ACHN (cell line): ENCODE measurements around the gene ZNF442.
"Not testable (repeated sequence)": the region's sequence is repeated elsewhere in the genome, so short reads cannot be mapped to it uniquely, and the experiment has no call there.

Source experiments
- DNase-seq: peaks from one replicate; pipeline ENCODE4 v3.0.0-alpha.2; 2015
- in situ Hi-C: cut with HindIII; loops from 2 replicates; pipeline ENCODE4 v1.10.0; 2017; ENCODE audit warnings: low sequenced_read_pairs, low pct_ligation_motif_present, low pct_unique_long_range_greater_than_20kb

ZNF442 gene

DNA sequence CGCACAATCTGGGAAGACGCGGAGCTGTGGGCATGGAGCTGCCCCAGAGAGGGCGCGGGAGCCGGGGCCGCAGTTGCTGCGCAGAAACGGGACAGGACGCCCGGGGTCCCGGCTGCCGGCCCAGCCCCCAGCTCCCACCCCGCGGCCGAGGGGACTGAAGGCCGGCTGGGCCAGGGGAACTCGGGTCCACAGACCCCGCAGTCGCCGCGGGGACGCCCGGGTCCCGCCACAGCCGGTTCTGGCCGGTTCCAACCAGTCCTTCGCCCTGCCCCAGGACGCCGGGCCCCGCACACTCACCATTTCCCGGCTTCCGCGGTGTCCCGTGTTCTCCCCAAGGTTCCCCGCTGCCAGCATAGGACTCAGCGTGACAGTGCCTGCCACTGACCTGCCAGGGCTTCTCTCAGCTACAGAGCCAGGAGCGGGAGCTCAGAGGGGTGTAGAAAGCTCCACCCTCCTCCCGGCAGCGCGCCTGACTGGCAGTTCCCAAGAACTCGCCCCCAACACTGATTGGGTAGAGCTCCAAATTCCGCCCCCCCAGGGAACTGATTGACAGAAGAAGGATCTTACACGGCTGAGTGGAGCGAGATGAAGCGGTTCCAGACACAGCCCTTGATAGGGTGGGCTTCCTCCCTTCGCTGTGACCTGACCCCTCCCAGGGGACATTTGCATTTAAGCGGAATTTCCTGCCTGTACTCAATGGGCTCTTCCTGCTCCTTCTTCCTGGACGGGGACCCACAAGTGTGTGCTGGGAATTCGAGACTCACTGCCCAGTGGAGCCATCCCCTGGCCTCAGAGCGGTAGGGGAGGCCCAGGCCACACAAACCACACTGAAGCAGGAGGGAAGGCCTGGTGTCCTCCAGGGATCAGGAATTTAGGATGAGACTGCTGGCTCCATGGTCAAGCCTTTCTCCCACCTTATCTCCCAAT is at the start of gene ZNF442:
Gene ZNF442 (minus strand): TSS at position 448 of the 927 bp plus-strand sequence. CDS start 2,052 bp downstream, outside the sequence.
- DNase-seq, result no peak
- in situ Hi-C loops, result no loop called here

DNA sequence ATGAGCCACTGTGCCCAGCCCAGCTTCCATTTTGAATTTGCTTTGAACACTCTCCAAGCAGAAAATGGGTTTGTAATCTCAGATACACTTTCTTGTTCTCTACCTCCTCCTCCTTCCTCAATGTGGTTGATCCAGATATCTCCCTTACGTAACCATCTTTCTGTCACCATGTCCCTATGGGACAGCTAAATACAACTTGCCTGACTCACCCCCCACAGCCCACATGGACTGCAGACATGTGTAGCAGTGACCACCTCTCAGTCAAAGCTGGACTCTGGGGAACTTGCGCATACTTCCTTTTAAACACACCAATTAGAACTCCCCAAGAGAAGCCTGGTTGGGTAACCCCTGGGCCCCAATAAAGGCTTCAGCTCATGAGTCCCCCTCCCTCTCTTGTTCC is 46.4 kb upstream of the ZNF442 start:
- in situ Hi-C loops, result no loop called here
- no peak for DNase-seq

DNA sequence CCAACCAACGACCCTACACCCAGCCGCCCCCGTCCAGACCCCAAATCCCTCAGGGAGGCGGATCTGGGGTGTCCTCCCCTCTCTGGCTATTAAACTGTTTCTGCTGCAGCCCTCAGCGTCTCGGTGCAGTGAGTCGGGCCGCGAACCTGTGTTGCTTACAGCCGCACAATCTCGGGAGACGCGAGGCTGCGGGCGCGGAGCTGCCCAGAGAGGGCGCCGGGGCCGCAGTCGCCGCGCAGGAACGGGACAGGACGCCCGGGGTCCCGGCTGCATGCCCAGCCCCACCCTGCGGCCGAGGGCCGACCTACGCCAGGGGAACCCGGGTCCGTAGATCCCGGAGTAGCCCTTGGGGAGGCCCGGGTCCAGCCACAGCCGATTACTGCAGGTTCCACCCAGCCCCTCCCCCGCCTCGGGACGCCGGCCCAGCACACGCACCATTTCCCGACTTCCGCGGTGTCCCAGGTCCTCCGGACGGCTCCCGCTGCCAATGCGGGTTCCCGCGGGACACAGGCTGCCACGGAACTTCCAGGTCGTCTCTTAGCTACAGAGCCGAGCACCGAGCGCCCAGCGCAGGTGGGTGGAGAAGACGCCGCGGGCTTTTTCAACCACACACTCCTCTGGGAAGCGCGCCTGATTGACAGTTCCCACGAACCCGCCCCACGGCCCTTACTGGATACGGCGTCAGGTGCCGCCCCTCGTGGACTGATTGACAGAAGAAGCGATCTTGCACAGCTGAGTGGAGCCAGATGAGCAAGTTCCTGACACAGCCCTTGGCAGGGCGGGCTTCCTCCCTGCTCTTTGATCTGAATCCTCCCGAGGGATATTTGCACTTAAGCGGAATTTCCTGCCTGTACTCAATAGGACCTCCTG is 35.4 kb upstream of the ZNF442 start, which contains the start of gene ZNF799:
Gene ZNF799 (minus strand): TSS at position 639 of the 870 bp plus-strand sequence. CDS start 201 bp downstream, at position 438.
- peak; percentile 93 for DNase-seq
- in situ Hi-C loops, result no loop called here

DNA sequence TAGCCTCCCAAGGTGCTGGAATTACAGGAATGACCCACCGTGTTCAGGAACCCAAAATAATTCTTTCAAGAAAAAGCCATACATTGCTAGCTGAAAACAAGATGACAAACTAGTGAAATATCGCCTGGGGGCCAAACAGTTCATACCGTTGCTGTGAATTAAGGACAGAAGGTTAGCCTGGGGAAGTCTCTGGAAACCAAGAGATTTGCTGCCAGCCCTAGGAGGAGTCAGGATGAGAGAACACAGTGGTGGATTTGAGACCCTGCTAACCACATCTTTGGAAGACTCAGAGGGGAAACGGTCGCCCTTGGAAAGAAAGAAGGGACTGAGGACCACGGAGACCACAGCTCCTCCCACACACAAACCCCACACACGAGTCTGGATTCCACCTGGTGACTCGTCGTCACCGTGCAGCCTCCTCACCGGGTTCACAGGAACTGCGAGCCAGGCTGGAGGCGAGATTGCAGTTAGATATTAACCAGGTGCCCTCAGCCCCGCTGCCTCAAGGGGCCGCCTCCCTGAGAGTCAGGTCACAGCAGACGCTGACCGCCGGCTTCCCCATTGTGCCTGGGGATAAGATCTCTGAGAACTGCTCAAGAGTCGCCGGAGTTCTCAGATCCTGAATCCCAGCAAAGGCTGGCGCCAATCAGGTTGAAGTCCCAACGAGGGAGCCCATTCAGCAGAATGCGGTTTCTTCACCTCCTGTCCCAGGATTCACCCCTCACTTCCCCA is 34.6 kb upstream of the ZNF442 start:
- peak; percentile 32 for DNase-seq
- in situ Hi-C loops, result not testable (repeated sequence)

DNA sequence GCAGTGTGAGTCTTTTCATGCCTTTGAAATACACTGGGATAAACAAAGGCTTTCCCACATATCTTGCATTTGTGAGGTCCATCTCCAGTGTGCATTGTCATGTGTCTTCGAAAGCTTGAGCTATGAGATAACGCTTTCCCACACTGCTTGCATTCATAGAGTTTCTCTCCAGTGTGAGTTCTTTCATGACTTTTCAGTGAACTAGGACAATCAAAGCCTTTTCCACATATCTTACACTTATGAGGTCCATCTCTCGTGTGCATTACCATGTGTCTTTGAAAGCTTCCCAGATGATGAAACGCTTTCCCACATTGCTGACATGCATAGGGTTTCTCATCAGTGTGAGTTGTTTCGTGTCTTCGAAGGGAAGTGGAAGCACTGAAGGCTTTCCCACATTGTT is 25.7 kb upstream of the ZNF442 start:
- DNase-seq, in situ Hi-C loops: not testable (repeated sequence)

DNA sequence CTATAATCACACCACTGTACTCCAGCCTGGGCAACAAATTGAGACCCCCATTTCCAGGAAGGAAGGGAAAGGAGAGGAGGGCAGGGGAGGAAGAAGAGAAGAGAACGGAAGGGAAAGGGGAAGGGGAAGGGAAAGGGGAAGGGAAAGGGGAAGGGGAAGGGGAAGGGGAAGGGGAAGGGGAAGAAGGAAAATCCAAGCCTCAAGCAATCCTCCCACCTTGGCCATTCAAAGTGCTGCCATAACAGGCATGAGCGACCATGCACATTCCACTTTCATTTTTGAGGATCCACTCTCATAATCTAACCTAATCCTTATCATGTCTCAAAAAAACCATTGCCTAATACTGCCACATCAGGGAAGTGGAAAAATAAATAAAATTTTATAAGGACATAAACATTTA is 20.9 kb upstream of the ZNF442 start:
- in situ Hi-C loops, result not testable (repeated sequence)

DNA sequence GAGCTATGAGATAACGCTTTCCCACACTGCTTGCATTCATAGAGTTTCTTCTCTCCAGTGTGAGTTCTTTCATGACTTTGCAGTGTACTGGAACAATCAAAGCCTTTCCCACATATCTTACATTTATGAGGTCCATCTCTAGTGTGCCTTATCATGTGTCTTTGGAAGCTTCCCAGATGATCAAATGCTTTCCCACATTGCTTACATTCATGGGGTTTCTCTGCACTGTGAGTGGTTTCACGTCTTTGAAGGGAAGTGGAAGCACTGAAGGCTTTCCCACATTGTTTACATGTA is 14.9 kb upstream of the ZNF442 start:
- no peak for DNase-seq
- in situ Hi-C loops, result no loop called here

More for the DNA sequence above, 20.9 kb upstream of the ZNF442 start:
- DNase-seq, result not testable (repeated sequence)

DNA sequence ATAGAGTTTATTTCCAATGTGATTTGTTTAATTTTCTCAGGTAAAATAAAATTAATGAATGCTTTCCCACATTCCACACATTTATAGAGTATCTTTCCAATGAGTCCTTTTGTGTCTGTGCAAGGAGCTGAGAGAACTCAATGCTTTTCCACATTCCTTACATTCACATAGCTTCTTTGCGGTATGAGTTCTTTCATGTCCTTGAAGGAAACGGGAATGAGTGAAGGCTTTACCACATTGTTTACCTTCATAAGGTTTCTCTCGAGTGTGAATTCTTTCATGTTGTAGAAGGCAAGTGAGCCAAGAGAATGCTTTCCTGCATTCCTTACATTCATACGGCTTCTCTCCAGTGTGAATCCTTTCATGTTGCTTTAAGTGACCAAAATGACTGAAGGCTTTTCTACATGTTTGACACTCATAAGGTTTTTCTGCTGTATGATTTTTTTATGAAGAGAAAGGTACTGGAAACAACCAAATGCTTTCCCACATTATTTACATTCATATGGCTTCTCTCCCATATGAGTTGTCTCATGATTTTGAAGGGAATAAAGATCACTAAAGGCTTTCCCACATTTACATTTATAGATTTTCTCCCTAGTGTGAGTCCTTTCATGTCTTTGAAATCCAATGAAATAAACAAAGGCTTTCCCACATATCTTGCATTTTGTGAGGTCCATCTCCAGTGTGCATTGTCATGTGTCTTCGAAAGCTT is 14.4 kb upstream of the ZNF442 start:
- DNase-seq, result no peak
- in situ Hi-C loops, result no loop called here

DNA sequence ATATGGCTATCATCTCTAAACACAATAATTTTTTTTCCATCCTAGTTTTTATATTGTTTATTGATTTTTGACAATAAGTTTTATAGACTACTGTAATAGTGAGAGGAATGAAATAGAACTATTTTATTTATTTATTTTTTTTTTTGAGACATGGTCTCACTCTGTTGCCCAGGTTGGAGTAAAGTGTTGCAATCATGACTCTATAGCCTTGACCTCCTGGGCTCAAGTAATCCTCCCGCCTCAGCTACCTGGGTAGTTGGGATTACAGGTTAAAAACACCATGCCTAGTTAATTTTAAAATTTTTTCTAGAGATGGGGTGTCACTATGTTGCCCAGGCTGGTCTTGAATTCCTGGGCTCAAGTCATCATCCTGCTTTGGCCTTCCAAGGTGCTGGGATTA is 8.5 kb upstream of the ZNF442 start:
- DNase-seq, result no peak
- in situ Hi-C loops, result no loop called here

DNA sequence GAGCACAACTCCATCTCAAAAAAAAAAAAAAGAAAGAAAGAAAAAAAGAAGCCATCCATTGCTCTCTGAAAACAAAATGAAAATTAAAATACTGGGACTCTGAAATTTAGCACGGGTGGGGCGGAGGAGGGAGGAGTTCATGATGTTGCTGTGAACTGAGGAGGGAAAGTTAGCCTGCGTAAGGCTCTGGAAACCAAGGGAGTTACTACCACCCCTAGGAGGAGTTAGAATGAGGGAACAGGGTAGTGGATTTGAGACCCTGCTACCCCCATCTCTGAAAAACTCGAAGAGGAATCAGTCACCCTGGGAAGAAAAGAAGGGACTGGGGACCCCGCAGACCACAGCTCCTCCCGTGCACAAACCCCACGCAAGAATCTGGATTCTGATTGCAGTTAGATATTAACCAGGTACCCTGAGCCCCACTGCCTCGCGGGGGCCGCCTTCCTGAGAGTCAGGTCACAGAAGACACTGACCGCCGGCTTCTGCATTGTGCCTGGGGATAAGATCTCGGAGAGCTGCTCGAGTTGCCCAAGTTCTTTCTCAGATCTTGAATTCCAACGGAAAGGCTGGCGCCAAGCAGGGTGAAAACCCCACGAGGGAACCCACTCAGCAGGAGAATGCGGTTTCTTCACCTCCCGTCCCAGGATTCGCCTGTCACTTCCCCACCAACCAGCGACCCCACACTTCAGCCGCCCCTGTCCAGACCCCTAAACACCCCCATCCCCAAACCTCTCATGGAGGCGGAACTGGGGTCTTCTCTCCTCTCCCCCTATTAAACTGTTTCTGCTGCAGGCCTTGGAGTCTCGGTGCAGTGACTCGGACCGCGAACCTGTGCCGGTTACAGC is 870 bp downstream of the ZNF442 start:
- DNase-seq, result no peak

DNA sequence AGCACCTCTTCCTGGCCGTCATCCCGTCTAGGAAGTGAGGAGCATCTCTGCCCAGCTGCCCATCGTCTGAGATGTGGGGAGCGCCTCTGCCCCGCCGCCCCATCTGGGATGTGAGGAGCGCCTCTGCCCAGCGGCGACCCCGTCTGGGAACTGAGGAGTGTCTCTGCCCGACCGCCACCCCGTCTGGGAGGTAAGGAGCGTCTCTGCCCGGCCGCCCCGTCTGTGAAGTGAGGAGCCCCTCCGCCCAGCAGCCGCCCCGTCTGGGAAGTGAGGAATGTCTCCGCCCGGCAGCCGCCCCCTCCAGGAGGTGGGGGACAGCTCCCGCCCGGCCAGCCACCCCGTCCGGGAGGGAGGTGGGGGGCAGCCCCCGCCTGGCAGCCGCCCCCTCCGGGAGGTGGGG is 3.2 kb downstream of the ZNF442 start:
- DNase-seq, in situ Hi-C loops: not testable (repeated sequence)

More for the DNA sequence above, 870 bp downstream of the ZNF442 start:
- in situ Hi-C loops, result no loop called here

DNA sequence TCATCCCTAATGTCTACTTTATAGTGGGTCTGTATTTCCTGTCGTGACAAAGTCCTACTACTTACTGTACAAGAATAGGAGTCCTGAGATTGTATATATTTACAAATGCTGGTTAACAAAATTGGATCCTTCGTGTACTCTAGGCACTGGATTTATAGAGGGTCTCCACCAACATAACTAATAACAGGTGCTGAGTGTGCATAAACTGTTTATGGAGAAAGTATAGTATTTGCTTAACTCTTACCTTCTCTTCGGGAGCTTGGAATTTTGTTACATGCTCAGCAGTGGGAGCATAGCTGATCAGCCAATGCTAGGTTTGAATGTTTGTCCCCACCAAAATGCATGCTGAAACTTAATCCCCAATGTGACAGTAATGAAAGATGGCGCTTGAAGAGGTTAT is 12.1 kb downstream of the ZNF442 start:
- DNase-seq, result no peak
- in situ Hi-C loops, result no loop called here

DNA sequence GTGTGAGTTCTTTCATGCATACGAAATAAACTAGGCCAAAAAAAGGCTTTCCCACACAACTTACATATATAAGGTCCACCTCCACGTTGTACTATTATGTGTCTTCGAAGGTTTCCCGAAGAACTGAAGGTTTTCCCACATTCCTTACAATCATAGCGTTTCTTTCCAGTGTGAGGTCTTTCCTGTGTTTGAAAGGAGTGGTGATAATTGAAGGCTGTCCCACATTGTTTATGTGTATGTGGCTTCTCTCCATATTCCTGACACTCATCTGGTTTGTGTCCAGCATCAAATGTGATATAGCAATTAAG is 14.6 kb downstream of the ZNF442 start:
- DNase-seq, result no peak
- in situ Hi-C loops, result no loop called here

DNA sequence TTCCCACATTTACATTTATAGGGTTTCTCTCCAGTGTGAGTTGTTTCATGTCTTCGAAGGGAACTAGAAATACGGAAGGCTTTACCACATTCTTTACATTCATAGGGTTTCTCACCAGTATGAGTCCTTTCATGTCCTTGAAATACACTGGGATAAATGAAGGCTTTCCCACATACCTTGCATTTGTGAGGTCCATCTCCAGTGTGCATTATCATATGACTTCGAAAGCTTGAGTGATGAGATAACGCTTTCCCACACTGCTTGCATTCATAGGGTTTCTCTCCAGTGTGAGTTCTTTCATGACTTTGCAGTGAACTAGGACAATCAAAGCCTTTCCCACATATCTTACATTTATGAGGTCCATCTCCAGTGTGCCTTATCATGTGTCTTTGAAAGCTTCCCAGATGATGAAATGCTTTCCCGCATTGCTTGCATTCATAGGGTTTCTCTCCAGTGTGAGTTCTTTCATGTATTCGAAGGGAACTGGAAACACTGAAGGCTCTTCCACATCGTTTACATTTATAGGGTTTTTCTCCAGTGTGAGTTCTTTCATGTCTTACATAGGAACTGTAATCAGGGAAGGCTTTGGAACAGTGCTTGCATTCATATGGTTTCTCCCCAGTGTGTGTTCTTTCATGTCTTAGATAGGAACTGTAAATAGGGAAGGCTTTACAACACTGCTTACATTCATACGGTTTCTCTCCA is 15.1 kb downstream of the ZNF442 start:
- in situ Hi-C loops, result no loop called here
- DNase-seq, result no peak

DNA sequence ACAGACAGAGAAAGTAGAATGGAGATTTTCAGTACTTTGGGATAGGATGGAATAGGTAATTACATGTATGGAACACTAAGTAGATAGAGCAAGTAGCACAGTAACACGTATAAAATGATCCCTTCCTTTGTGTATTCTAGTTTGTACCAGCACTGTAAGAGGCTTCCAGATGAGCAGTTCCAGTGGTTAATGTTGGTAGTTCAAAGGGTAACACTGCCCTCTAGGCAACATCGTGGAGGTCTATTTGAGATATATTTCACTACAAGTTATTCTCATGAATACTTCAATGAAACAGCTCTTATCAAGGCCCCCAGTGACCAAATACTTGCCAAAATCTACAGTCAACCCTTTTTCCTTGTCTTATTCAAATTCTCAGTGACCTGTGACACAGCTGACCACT is 18.6 kb downstream of the ZNF442 start:
- in situ Hi-C loops, result no loop called here
- no peak for DNase-seq

DNA sequence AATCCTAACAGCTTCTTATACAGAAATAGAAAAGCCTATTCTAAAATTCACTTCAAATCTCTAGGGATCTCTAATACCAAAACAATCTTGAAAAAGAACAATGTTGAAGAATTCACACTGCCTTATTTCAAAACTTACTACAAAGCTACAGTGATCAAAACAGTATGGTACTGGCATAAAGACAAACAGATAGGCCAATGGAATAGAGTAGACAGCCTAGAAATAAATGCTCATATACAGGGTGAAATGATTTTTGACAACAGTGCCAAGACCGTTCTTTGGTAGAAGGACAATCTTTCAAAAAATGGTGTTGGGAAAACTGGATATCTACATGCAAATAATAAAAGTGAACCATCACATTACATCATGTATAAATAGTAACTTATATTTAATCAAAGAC is 20.3 kb downstream of the ZNF442 start:
- no peak for DNase-seq

More for the DNA sequence above, 20.3 kb downstream of the ZNF442 start:
- in situ Hi-C loops, result no loop called here
